GM12873 (cell line): ENCODE results near the gene MNX1.

Experiments used
- CTCF ChIP-seq: IDR thresholded peaks from 2 replicates; pipeline ENCODE4 v1.5.1; 2012; ENCODE audit warnings: low read depth, mild to moderate bottlenecking, moderate library complexity, low read length, control low read depth; ENCODE audit not compliant: insufficient read depth; ENCODE audit errors: missing control alignments

The MNX1 gene

GRCh38 chr7:157041004-157041403 is 30.5 kb upstream of the MNX1 start:
- no peak for TF ChIP-seq CTCF

GRCh38 chr7:157037635-157038034 is 27.2 kb upstream of the MNX1 start:
- TF ChIP-seq CTCF: no peak

- TF ChIP-seq CTCF: no peak
Measured at GRCh38 chr7:157037028-157037427, 26.6 kb upstream of the MNX1 start.

GRCh38 chr7:157035979-157036378 is 25.5 kb upstream of the MNX1 start:
- TF ChIP-seq CTCF: no peak

DNA sequence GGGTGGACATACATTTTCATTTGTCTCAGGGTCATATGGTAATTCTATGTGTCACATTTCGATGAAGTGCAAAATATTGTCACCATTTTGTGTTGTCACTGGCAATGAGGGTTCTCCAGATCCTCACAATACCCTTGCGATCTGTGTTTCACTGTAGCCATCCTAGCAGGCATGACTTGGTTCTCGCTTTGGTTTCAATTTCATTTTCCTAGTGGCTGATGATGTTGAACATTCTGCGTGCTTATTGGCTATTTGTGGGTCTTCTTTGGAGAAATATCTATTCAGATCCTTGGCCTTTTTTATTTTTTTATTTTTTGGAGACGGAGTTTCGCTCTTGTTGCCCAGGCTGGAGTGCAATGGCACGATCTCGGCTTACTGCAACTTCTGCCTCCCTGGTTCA is 24.8 kb upstream of the MNX1 start:
- TF ChIP-seq CTCF: no peak

- no peak for TF ChIP-seq CTCF
Measured at GRCh38 chr7:157033483-157034473, 23.3 kb upstream of the MNX1 start.

- TF ChIP-seq CTCF: no peak
Measured at GRCh38 chr7:157032644-157033482, 22.4 kb upstream of the MNX1 start.
